Fibroblast of skin of left quadriceps (primary cell): ENCODE data around the gene HOXB8.

Experiments
- DNase-seq, 2 experiments: peaks; one replicate each; pipeline ENCODE4 v3.0.0-alpha.2; 2013; ENCODE audit warnings: low read depth in 2 of 2

HOXB8 gene

GRCh38 chr17:48596000-48596734 is 18.9 kb downstream of the HOXB8 start:
- no peak for DNase-seq

GRCh38 chr17:48595278-48595999 is 19.7 kb downstream of the HOXB8 start:
- no peak for DNase-seq

- DNase-seq: no peak
Observed at GRCh38 chr17:48594538-48595277, 20.4 kb downstream of the HOXB8 start.

GRCh38 chr17:48593840-48594537 is 21.1 kb downstream of the HOXB8 start:
- DNase-seq: peak; percentile 92 to 94

GRCh38 chr17:48593126-48593829 is 21.8 kb downstream of the HOXB8 start, which contains the start of gene HOXB5:
Gene HOXB5 (minus strand): TSS chr17:48593779. CDS start chr17:48593682, 97 bp downstream.
- no peak for DNase-seq

GRCh38 chr17:48592577-48592976 is 22.5 kb downstream of the HOXB8 start:
- no peak for DNase-seq

- DNase-seq: no peak
Observed at GRCh38 chr17:48592057-48592514, 23.0 kb downstream of the HOXB8 start.

- no peak for DNase-seq
Observed at GRCh38 chr17:48591255-48592056, 23.6 kb downstream of the HOXB8 start.

- DNase-seq: no peak
Observed at GRCh38 chr17:48590607-48591161, 24.4 kb downstream of the HOXB8 start.

GRCh38 chr17:48589831-48590606 is 25.1 kb downstream of the HOXB8 start, which contains the start of gene HOXB3:
Gene HOXB3 (minus strand): TSS chr17:48590241. CDS start chr17:48552474, 37,767 bp downstream.
- peak in 1 of 2 experiments; percentile 76 for DNase-seq

GRCh38 chr17:48589060-48589830 is 25.8 kb downstream of the HOXB8 start:
- DNase-seq: no peak

GRCh38 chr17:48588528-48588927 is 26.6 kb downstream of the HOXB8 start:
- DNase-seq: no peak

GRCh38 chr17:48588074-48588415 is 27.0 kb downstream of the HOXB8 start:
- DNase-seq: no peak

GRCh38 chr17:48587276-48588073 is 27.6 kb downstream of the HOXB8 start:
- no peak for DNase-seq

- no peak for DNase-seq
Observed at GRCh38 chr17:48586355-48587258, 28.5 kb downstream of the HOXB8 start.

GRCh38 chr17:48584223-48584741 is 30.8 kb downstream of the HOXB8 start:
- DNase-seq: peak in 1 of 2 experiments; percentile 55
